Natural killer cell treated with Interleukin-12 subunit alpha and Interleukin-12 subunit beta and Interleukin-15 and Interleukin-18, amount 100 ng/mL, for 72 hours (primary cell): ENCODE results near the gene PARP6. TPM values are rescaled to one million over a fixed set of nuclear protein-coding genes. Genes with fewer than 3 reads are reported as not detected.
A peak's percentile ranks its signal among the peaks of the same experiment; 100 is the strongest.
"Not testable (repeated sequence)": the region's sequence is repeated elsewhere in the genome, so short reads cannot be mapped to it uniquely, and the experiment has no call there.

ENCODE experiments used
- ATAC-seq, 2 donors: fragments of 150-1000 bp; cut with Tn5 transposase in 1 of 2; sonication (Bioruptor Pico), chemical (Tn5 transposase) in 1 of 2; 2 replicates each; pipeline ENCODE4 v1.10.0; 2021
- DNase-seq: peaks from one replicate; pipeline ENCODE4 v3.0.0; 2022; ENCODE audit warnings: low spot score
- H3K27ac Mint-ChIP-seq, 2 donors: 1 replicate in 1 of 2; 2 replicates in 1 of 2; pipeline ENCODE4 v1.8.0; 2022; ENCODE audit warnings: mixed read lengths in 2 of 2, mild to moderate bottlenecking in 1 of 2, moderate library complexity in 1 of 2
- H3K27me3 Mint-ChIP-seq, 2 donors: 1 replicate in 1 of 2; 2 replicates in 1 of 2; pipeline ENCODE4 v1.8.0; 2022; ENCODE audit warnings: mixed read lengths in 2 of 2
- H3K36me3 Mint-ChIP-seq: one replicate; pipeline ENCODE4 v1.8.0; 2022; ENCODE audit warnings: mixed read lengths
- H3K4me1 Mint-ChIP-seq, 2 donors: 1 replicate in 1 of 2; 2 replicates in 1 of 2; pipeline ENCODE4 v1.8.0; 2022; ENCODE audit warnings: low read depth in 2 of 2, mixed read lengths in 2 of 2, mild to moderate bottlenecking in 1 of 2
- H3K4me3 Mint-ChIP-seq: one replicate; pipeline ENCODE4 v1.8.0; 2022; ENCODE audit warnings: mixed read lengths
- H3K9me3 Mint-ChIP-seq: 2 replicates; pipeline ENCODE4 v1.8.0; 2022; ENCODE audit warnings: mixed read lengths
- total RNA-seq, 2 donors: library from RNA; stranded (reverse); gene quantifications; one replicate each; pipeline ENCODE4 v1.2.3, GENCODE V29; 2022

PARP6 gene
- total RNA-seq, 2 donors from 2014 or later, result 48.5 to 80.9 TPM

DNA sequence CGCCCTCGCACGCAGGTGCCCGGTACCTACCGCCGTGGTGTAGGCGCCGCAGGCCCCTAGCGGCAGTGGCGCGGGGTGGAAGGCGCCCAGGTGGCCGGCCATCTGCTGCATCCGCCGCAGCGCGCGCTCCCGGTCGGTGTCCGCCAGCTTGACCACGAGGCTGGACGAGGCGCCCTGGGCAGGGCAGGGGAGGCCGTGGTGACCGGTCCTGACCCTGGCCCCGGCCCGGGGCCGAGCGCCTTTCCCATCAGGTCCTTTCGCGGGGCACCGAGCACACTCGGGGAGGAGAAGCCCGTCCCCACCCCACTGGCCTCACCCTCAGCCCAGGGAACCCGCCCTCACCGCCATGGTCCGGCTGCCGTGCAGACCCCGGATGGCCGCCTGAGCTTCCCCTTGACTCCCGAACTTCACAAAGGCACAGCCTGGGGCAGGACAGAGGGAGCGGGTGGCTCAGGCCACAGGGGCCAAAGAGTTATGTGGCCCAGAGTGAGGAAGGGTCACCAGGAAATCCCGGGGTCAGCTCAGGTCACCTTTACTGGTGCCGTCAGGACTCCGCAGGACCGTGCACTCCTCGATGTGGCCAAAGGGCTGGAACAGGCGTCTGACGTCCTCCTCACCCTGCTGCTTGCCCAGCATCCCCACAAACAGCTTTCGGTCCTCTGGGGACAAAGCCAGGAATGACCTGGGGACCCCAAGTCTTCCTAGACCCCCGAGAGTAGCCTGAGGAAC is 17.4 kb upstream of the PARP6 start:
- no peaks in the 10 kb centered on the region for H3K27me3 Mint-ChIP-seq
- H3K9me3 Mint-ChIP-seq, result no peaks in the 10 kb centered on the region
- no peaks in the 10 kb centered on the region for H3K36me3 Mint-ChIP-seq
- H3K4me1 Mint-ChIP-seq, result peaks cover 0 to 5% of the 10 kb centered on the region in 2 donors
- DNase-seq (no peak), ATAC-seq (no peak)
- no peak overlapping the region for H3K4me3 Mint-ChIP-seq
- no peak overlapping the region for H3K27ac Mint-ChIP-seq

DNA sequence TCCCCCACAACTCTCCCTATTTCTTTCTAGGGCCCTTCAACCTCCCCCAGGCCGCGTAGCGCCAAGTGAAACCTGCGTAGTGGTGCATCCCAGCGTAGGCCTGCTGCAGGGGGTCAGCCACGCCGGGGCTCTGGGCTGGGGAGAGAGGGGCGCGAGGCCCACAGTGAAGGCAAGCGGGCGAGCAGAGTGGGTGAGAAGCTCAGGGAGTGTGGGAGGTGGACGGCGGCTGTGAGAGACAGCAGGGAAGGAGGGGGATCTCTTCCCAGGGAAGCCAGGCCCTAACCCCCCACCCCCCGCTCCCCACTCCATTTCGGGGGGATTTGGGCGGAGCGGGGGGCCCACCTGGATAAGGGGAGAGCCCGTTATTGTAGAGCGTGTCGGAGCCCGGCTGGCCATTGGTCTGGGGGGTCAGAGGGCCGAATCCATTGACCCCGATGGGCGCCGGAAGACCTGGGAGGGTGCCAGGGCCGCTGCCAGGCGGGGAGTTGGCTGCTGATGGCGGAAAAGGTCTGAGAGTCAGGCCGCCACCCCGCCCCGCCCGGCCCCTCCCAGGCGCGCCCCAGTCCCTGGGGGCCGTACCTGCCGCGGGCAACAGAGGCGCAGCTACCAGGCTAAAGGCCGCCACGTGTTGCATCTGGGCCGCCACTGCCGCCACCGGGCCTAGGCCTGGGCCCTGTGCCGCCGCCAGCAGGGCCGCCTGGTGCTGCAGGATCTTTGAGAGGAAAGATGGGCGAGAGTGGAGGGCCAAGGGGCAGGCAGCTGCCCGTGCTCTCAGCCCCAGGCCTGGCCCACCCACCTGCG is 16.6 kb upstream of the PARP6 start:
- no peak overlapping the region for H3K4me3 Mint-ChIP-seq
- H3K27me3 Mint-ChIP-seq, result no peaks in the 10 kb centered on the region
- ATAC-seq (no peak), DNase-seq (no peak)
- no peak overlapping the region for H3K27ac Mint-ChIP-seq
- no peaks in the 10 kb centered on the region for H3K36me3 Mint-ChIP-seq
- H3K4me1 Mint-ChIP-seq, result no peaks in the 10 kb centered on the region
- H3K9me3 Mint-ChIP-seq, result no peaks in the 10 kb centered on the region

DNA sequence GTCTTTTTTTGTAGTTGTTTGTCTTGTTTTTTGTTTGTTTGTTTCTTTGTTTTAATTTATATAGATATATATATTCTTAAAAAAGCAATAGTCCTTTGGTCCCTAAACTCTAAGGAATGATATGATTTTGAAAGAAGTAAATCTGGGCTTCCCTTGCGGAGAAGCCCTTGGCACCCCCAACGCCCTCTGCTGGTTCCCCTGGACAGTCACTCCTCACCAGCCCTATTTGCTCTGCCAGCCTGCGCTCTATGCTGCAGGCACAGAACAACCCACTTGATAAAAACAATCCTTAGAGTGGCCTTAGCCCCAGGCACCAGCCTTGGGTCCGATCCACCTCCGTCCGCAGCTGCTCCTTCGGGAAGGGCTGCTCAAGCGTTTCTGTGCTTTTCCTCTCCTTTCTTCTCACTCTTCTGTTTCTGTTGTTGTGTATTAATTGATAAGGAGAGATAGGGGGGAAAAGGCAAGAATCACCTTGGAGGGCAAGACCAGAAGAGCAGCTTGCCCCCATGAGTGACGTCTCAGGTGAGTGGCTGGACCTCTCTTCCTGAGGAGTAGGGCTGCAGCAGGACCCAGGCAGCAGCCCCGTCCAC is 13.7 kb upstream of the PARP6 start:
- H3K27me3 Mint-ChIP-seq, result no peaks in the 10 kb centered on the region
- peak overlapping the region in 1 of 2 donors; percentile 66 for H3K27ac Mint-ChIP-seq
- DNase-seq (no peak), ATAC-seq (no peak)
- H3K4me1 Mint-ChIP-seq, result no peaks in the 10 kb centered on the region
- no peaks in the 10 kb centered on the region for H3K9me3 Mint-ChIP-seq
- no peak overlapping the region for H3K4me3 Mint-ChIP-seq
- no peaks in the 10 kb centered on the region for H3K36me3 Mint-ChIP-seq

DNA sequence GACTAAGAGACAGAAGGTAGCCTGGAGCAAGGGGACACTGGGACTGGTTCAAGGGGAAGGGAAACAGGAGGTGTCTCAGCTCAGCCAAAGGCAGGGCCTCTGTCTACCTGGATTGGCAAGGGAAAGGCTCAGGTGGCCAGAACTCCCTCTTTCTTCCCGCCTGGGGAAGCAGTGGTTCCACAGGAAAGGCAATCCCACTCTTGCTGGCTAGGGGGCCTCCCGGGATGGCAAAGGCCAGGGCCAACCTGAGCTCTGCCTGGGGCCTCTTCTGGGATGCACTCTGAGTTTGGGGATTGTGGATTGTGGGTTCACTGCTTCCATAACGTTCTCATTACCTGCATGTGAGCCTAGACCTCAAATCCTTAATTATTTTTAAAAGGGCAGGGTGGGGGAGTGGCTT is 13.0 kb upstream of the PARP6 start:
- H3K9me3 Mint-ChIP-seq, result no peaks in the 10 kb centered on the region
- H3K4me3 Mint-ChIP-seq, result no peak overlapping the region
- H3K27me3 Mint-ChIP-seq, result no peaks in the 10 kb centered on the region
- DNase-seq (no peak), ATAC-seq (no peak)
- H3K36me3 Mint-ChIP-seq, result no peaks in the 10 kb centered on the region
- H3K4me1 Mint-ChIP-seq, result no peaks in the 10 kb centered on the region
- no peak overlapping the region for H3K27ac Mint-ChIP-seq

DNA sequence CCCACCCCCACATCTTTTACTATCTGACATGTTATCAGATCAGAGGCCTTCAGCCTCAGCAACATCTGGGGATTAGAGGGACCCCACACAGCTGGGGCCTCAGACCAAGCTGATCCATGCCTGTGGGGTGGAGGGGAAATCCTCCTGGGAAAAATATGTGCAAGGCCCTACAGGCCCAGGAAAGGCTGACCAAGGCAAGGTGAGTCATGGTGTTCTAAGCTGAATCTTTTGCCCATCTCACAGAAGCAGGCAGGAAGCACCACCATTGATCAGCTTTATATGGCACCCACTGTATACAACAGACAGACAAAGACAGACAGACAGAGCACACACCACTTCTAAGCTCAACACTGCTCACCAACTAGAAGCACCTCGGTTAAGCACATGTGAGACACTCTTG is 12.4 kb upstream of the PARP6 start:
- DNase-seq (no peak), ATAC-seq (no peak)
- Mint-ChIP-seq H3K36me3 (no peaks in the 10 kb centered on the region), H3K4me3 (no peak overlapping the region), H3K9me3 (no peaks in the 10 kb centered on the region), H3K27ac (peak overlapping the region in 1 of 2 donors; percentile 8), H3K4me1 (no peaks in the 10 kb centered on the region), H3K27me3 (no peaks in the 10 kb centered on the region)

DNA sequence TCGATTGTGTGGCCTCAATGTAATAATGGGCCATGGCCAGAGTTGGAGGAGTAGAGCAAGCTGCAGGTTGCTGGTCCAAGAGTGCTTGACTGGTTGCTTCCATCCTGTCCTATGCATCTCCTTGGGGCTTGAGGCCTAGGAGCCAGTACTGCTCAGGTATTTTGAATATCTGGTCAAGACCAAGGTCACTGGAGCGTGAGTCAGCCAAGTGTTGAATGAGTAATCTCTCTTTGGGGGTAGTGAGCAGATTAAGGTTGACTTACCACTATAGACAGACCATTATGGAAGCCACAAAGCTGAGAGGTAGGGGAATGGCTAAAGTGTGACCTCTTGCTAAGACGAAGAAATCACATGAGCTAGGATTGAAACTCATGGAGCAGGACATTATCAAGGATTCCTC is 9.4 kb upstream of the PARP6 start:
- no peak for ATAC-seq

DNA sequence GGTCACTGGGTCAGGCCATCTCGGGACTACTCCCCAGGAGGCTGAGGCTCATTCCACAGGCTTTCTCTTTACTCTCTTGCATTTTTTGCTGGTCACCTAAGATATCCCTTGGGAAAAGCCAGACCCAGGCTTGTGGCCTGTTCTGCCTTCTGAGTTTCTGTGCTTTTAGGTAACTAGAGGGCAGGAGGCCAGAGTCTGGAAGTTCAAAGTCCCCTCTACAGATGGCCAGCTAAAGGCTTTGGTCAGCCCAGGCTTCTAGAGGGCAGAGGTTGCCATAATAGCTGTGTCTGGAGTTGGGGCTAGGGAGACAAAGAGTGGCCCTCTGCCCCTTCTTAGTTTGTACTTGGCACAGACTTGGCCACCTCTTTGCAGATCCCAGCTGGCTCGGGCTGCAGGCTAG is 8.4 kb upstream of the PARP6 start:
- Mint-ChIP-seq H3K36me3 (no peaks in the 10 kb centered on the region), H3K27ac (no peak overlapping the region), H3K9me3 (no peaks in the 10 kb centered on the region), H3K27me3 (no peaks in the 10 kb centered on the region), H3K4me1 (no peaks in the 10 kb centered on the region), H3K4me3 (no peak overlapping the region)
- ATAC-seq (no peak), DNase-seq (no peak)

More for the DNA sequence above, 9.4 kb upstream of the PARP6 start:
- no peaks in the 10 kb centered on the region for H3K36me3 Mint-ChIP-seq
- H3K4me1 Mint-ChIP-seq, result no peaks in the 10 kb centered on the region
- no peak overlapping the region for H3K4me3 Mint-ChIP-seq
- H3K9me3 Mint-ChIP-seq, result no peaks in the 10 kb centered on the region
- no peak overlapping the region for H3K27ac Mint-ChIP-seq
- no peak for DNase-seq
- no peaks in the 10 kb centered on the region for H3K27me3 Mint-ChIP-seq

DNA sequence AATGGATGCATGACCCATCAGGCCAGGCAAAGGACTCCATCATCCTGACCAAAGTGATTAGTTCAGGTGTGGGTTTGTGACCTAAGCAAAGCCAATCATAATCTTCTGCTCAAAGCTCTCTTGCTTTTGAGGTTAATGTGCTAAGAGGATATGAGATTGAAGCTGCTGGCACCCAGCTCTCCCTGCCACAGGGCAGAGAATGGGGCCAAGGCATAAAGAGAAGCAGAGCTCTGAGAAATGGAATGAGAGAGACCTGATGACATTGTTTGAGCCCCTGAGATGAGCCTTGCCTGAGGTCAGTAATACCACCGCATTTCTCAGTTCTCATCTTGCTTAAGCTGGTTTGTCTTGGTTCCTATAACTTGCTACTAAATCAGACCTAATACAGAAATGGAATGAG is 6.4 kb upstream of the PARP6 start:
- H3K27ac Mint-ChIP-seq, result no peak overlapping the region
- H3K4me1 Mint-ChIP-seq, result peaks cover 5% of the 10 kb centered on the region in 2 donors
- no peak for ATAC-seq
- H3K27me3 Mint-ChIP-seq, result no peaks in the 10 kb centered on the region
- H3K9me3 Mint-ChIP-seq, result no peaks in the 10 kb centered on the region
- no peaks in the 10 kb centered on the region for H3K36me3 Mint-ChIP-seq
- no peak for DNase-seq
- no peak overlapping the region for H3K4me3 Mint-ChIP-seq

DNA sequence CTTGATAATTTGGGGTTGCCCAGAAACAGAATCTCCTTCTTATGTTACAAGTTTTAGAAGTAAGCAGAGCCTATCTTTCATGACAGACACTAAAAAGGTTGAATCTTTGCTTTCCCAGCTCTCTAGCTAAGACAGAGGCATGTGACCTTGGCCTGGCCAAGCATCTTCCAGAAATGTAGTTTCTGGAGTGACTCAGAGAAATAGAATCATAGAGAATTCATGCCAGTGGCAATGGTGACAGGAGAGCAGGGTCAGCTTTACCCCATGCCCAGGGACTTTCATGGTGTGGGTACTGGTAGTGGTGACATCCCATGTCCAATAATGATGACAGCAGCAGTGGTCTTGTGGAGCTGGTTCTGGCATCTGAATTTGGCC is 4.0 kb upstream of the PARP6 start:
- H3K36me3 Mint-ChIP-seq, result no peaks in the 10 kb centered on the region
- DNase-seq (no peak), ATAC-seq (no peak)
- no peak overlapping the region for H3K27ac Mint-ChIP-seq
- no peak overlapping the region for H3K4me3 Mint-ChIP-seq
- no peaks in the 10 kb centered on the region for H3K9me3 Mint-ChIP-seq
- H3K4me1 Mint-ChIP-seq, result peaks cover 20 to 22% of the 10 kb centered on the region in 2 donors
- H3K27me3 Mint-ChIP-seq, result no peaks in the 10 kb centered on the region

DNA sequence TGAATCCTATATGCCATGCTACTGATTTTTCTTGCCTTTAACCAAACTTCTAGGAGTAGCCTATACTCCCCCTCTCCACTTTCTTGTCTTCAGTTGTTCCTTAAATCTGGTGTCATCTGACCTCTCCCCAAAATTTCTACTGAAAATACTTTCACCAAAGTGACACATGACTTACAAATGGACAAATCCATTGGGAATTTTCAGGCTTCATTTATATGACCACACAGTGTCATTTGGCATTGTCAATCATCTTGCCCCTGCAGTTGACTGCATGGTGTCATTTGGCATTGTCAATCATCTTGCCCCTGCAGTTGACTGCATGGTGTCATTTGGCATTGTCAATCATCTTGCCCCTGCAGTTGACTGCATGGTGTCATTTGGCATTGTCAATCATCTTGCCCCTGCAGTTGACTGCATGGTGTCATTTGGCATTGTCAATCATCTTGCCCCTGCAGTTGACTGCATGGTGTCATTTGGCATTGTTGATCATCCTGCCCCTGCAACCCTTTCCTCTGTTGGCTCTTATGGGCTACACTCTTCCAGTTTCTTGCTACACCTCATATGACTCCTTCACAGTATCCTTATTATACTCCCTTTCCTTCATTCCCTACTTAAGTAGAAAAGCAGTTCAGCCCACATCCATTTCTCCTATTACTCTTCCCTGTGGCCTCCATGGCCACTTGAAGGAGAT is 3.4 kb upstream of the PARP6 start:
- not testable (repeated sequence) for H3K27ac Mint-ChIP-seq, ATAC-seq, H3K36me3 Mint-ChIP-seq, H3K27me3 Mint-ChIP-seq, H3K9me3 Mint-ChIP-seq, H3K4me3 Mint-ChIP-seq, DNase-seq
- H3K4me1 Mint-ChIP-seq, result peaks cover 25 to 28% of the 10 kb centered on the region in 2 donors

DNA sequence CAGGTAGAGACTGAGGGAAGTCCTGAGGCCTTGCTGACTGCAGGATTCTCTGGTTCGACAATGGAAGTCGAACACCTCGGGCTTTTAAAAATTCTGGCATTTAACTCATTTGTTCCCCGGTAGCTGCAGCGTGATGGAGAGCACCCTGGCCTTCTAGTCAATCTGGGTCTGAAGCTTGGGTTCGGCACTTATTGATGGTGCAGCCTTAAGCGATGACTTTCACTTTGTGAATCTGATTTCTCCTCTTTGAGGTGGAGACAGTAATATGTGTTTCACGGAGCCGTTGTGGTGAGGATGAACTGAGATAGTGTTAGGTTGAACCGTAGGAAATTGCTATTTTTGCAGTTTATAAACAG is 621 bp upstream of the PARP6 start:
- Mint-ChIP-seq H3K4me1 (peaks cover 36 to 37% of the 10 kb centered on the region in 2 donors), H3K27ac (peak overlapping the region; percentile 79 to 92), H3K4me3 (peak overlapping the region; percentile 88), H3K27me3 (no peaks in the 10 kb centered on the region), H3K9me3 (no peaks in the 10 kb centered on the region), H3K36me3 (peaks cover 12% of the 10 kb centered on the region)
- no peak for ATAC-seq
- no peak for DNase-seq

DNA sequence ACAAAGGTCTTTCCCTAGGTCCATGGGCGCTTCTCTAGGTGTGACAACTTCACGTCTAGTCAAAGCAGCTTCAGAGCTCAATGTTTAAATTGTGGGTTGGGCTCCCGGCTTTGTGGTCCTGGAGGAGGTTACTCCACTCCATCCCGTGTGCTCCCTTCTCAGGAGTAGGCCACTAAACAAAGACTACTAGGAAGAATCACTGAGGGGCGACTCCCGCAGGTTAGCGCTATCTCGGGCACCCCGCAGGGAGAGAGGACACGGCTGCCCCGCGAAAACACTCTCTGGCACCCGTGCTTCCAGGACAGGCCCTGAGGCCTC is 500 bp downstream of the PARP6 start:
- peak overlapping the region; percentile 41 to 47 for H3K27ac Mint-ChIP-seq
- H3K36me3 Mint-ChIP-seq, result peaks cover 12% of the 10 kb centered on the region
- DNase-seq (no peak), ATAC-seq (no peak)
- peaks cover 36 to 37% of the 10 kb centered on the region in 2 donors for H3K4me1 Mint-ChIP-seq
- H3K9me3 Mint-ChIP-seq, result no peaks in the 10 kb centered on the region
- H3K4me3 Mint-ChIP-seq, result peak overlapping the region; percentile 89
- no peaks in the 10 kb centered on the region for H3K27me3 Mint-ChIP-seq

DNA sequence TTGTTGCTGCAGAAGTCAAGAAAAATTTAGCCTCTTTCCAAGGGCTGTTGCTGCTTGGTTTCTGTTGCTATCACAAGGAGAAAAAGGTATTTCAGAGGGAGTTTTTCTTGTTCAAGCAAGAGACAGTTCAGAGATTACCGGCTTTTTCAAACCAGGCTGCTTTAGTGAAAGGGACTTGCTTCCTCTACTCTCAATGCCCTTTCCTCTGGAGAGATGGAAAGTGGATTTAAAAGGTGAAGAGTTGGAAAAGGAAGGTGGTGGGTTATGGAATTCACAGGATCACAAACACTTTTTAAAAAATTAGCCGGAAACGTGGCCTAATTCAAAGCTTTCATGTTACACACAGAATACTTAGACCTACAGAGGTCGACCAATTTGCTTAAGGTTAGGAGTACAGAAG is 1.1 kb downstream of the PARP6 start:
- Mint-ChIP-seq H3K4me3 (peak overlapping the region; percentile 89), H3K36me3 (peaks cover 12% of the 10 kb centered on the region), H3K27me3 (no peaks in the 10 kb centered on the region), H3K9me3 (no peaks in the 10 kb centered on the region), H3K4me1 (peaks cover 36 to 37% of the 10 kb centered on the region in 2 donors), H3K27ac (peak overlapping the region; percentile 41 to 47)
- no peak for DNase-seq
- no peak for ATAC-seq

DNA sequence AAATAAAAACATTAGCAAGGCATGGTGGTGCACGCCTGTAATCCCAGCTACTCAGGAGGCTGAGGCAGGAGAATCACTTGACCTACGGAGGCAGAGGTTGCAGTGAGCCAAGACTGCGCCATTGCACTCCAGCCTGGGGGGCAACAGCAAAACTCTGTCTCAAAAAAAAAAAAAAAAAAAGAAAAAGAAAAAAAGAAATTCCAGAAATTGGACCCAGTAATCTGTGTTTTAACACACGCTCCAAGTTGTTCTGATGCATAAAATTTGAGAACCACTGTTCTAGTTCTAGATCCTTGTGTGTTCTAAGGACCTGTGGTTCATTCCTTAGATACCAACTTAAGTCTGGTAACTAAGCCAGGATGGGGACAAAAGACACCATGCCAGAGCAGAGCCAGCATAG is 2.6 kb downstream of the PARP6 start:
- H3K4me1 Mint-ChIP-seq, result peaks cover 36 to 37% of the 10 kb centered on the region in 2 donors
- DNase-seq (no peak), ATAC-seq (no peak)
- H3K27ac Mint-ChIP-seq, result peak overlapping the region in 1 of 2 donors; percentile 41
- H3K4me3 Mint-ChIP-seq, result no peak overlapping the region
- no peaks in the 10 kb centered on the region for H3K27me3 Mint-ChIP-seq
- H3K9me3 Mint-ChIP-seq, result no peaks in the 10 kb centered on the region
- H3K36me3 Mint-ChIP-seq, result peaks cover 17% of the 10 kb centered on the region
